Cardiac fibroblast (primary cell): ENCODE measurements around the gene OR4N2.
"Not testable (repeated sequence)": the region's sequence is repeated elsewhere in the genome, so short reads cannot be mapped to it uniquely, and the experiment has no call there.

Experiments used
- DNase-seq, 2 donors: peaks; one replicate each; pipeline versions ENCODE4 v3.0.0 to v3.0.0-alpha.2; 2010; ENCODE audit warnings: low read depth in 2 of 2
- H3K4me3 ChIP-seq, 2 donors: replicated peaks in 1 of 2; 1 replicate in 1 of 2; 2 replicates in 1 of 2; pipeline ENCODE4 v1.5.1; 2011; ENCODE audit warnings: low read depth in 2 of 2, low read length in 2 of 2, mild to moderate bottlenecking in 2 of 2, moderate library complexity in 1 of 2
- TF ChIP-seq, protein P1 (sequence below): IDR thresholded peaks from one replicate; pipeline ENCODE4 v1.5.1; 2011; ENCODE audit warnings: low read depth, mild to moderate bottlenecking, low read length, inconsistent platforms

OR4N2 gene, protein sequence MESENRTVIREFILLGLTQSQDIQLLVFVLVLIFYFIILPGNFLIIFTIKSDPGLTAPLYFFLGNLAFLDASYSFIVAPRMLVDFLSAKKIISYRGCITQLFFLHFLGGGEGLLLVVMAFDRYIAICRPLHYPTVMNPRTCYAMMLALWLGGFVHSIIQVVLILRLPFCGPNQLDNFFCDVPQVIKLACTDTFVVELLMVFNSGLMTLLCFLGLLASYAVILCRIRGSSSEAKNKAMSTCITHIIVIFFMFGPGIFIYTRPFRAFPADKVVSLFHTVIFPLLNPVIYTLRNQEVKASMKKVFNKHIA

DNA sequence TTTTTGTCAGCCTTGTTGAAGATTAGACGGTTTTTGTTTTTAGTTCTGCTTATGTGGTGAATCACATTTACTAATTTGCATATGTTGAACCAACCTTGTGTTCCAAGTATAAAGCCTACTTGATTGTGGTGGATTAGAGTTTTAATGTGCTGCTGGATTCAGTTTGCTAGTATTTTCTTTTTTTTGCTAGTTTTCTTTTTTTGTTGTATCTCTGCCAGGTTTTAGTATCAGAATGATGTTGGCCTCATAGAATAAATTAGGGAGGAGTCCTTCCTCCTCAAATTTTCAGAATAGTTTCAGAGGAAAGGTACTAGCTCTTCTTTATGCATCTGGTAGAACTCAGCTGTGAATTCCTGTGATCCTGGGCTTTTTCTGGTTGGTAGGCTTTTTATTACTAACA, at the start of gene OR4N2:
OR4N2 (plus strand) TSS at position 301 of the 400 bp plus-strand sequence. CDS start 23,679 bp downstream, outside the sequence.
- not testable (repeated sequence) for H3K4me3 ChIP-seq, DNase-seq

DNA sequence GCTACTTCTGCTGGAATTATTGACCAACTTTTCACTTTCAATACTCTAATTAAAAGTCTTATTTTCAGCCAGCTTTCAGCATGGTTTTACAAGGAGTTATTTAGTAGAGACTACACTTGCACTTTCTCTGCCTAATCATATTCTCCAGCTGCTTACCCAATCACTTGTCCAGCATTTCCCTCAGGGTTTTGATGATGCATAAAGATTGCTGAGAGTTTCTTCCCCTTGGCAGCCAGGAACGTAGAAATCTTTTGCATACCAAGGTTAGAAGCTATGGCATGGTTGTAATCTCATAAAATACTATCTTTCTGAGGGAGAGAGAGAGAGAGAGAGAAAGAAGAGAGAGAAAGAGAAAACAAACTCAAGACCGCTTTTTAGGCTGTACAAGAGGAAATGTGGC, 49.4 kb upstream of the OR4N2 start:
- no peak overlapping the region for H3K4me3 ChIP-seq
- TF ChIP-seq, protein P1, sequence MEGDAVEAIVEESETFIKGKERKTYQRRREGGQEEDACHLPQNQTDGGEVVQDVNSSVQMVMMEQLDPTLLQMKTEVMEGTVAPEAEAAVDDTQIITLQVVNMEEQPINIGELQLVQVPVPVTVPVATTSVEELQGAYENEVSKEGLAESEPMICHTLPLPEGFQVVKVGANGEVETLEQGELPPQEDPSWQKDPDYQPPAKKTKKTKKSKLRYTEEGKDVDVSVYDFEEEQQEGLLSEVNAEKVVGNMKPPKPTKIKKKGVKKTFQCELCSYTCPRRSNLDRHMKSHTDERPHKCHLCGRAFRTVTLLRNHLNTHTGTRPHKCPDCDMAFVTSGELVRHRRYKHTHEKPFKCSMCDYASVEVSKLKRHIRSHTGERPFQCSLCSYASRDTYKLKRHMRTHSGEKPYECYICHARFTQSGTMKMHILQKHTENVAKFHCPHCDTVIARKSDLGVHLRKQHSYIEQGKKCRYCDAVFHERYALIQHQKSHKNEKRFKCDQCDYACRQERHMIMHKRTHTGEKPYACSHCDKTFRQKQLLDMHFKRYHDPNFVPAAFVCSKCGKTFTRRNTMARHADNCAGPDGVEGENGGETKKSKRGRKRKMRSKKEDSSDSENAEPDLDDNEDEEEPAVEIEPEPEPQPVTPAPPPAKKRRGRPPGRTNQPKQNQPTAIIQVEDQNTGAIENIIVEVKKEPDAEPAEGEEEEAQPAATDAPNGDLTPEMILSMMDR = no peak
- no peak for DNase-seq

DNA sequence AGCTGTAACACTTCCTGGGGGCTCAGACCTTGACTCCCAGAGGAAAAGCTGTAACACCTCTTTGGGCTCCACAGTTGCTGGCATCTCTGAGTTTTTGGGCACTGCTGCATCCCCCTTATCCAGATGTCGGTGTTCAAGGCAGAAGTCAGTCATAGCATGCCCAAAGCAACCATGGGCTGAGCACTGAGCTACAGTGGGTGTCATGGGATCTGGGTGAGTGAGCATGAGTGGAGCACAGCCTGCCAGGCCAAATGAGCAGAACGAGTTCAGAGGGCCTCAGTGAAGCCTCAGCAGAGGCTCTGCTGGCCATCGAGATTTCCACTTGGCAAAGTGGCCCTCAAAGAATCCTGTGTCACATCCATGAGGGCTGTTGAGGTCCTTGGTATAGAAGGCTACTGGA, 32.1 kb upstream of the OR4N2 start:
- DNase-seq, H3K4me3 ChIP-seq: not testable (repeated sequence)

- no peak for DNase-seq
- TF ChIP-seq, protein P1 = no peak
- H3K4me3 ChIP-seq = no peak overlapping the region
Observed at GRCh38 chr14:19771895-19772430, 31.6 kb upstream of the OR4N2 start.

- DNase-seq, H3K4me3 ChIP-seq: not testable (repeated sequence)
Observed at GRCh38 chr14:19772454-19772853, 31.1 kb upstream of the OR4N2 start.

GRCh38 chr14:19773204-19773603, 30.4 kb upstream of the OR4N2 start, which contains the start of gene OR4M1:
TSS of gene OR4M1 (plus strand) at chr14:19773504. CDS start at chr14:19780323, 6,819 bp downstream.
- H3K4me3 ChIP-seq, DNase-seq: not testable (repeated sequence)

DNA sequence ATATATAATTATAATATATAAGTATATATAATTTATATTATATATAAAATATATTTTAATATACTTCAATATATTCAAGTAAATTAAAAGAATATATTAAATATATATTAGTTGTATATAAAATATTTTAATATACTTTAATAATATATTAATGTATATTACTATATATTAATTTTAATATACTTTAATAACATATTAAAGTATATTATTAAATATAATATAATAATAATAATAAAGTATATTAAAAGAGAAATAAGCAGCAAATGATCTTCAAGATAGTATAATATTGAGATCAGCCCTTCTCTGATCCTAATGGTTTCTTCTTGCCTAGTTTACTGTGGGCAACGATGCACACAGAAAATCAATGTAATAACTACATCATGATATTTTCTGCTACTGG, 28.0 kb upstream of the OR4N2 start:
- no peak for DNase-seq
- no peak overlapping the region for H3K4me3 ChIP-seq
- TF ChIP-seq, protein P1 = no peak

GRCh38 chr14:19785848-19786247, 17.7 kb upstream of the OR4N2 start:
- H3K4me3 ChIP-seq, DNase-seq: not testable (repeated sequence)

DNA sequence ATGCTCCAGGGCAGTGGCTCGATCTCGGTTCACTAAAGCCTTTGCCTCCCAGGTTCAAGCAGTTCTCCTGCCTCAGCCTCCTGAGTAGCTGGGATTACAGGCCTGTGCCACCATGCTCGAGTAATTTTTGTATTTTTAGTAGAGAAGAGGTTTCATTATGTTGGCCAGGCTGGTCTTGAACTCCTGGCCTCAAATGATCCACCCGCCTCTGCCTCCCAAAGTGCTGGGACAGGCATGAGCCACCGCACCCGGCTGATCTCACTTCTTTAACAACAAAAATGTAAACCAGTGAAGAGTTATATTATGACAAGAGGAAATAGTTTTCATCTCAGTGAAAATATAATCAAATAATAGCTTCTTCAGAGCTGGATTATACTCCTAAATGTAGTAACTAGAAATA, 16.3 kb upstream of the OR4N2 start:
- not testable (repeated sequence) for DNase-seq, H3K4me3 ChIP-seq

DNA sequence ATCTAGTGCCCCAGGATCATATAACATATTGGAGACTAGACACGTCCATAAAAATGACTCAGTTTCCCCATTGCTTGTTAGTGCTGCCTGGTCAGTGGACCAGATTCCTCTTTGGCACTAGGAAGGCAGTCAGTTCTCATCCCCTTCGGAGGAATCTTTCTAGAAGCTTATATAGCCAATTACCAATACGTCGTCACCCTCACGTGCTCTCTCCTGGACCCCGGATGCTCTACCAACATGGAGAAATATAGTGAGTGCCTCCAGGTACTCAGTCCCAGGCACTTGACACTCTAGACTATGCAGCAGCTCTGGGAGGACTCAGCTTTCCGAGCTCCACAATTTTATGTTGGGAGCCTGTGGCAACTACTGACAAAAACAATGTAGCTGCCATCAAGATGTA, 15.4 kb upstream of the OR4N2 start:
- not testable (repeated sequence) for DNase-seq

GRCh38 chr14:19796520-19797108, 7.0 kb upstream of the OR4N2 start:
- not testable (repeated sequence) for DNase-seq, H3K4me3 ChIP-seq

More for the DNA sequence above, 15.4 kb upstream of the OR4N2 start:
- not testable (repeated sequence) for H3K4me3 ChIP-seq
